ENCODE measurements around the gene ALG8.
"Not testable (repeated sequence)": the region's sequence is repeated elsewhere in the genome, so short reads cannot be mapped to it uniquely, and the experiment has no call there.

ALG8 gene

GRCh38 chr11:78077592-78077991 is 61.8 kb downstream of the ALG8 start:
- not testable (repeated sequence) for H3K4me3 ChIP-seq (ENCODE audit: low read length); H3K9ac ChIP-seq (ENCODE audit: low read length); H2BK5ac ChIP-seq (ENCODE audit: low read length); H3K4ac ChIP-seq (ENCODE audit: low read depth, low read length); H3K56ac ChIP-seq (ENCODE audit: low read length); H2AK5ac ChIP-seq (ENCODE audit: low read length); DNase-seq; H4K8ac ChIP-seq (ENCODE audit: low read depth, low read length); H3K4me2 ChIP-seq (ENCODE audit: low read length); H3K27me3 ChIP-seq (ENCODE audit: insufficient read depth, low read length, poor library complexity); H3K18ac ChIP-seq (ENCODE audit: low read length); H4K5ac ChIP-seq (ENCODE audit: low read length); H3K36me3 ChIP-seq (ENCODE audit: control insufficient read depth, insufficient read depth, low read length); H2BK120ac ChIP-seq (ENCODE audit: low read depth, low read length); H2BK15ac ChIP-seq (replicated peaks; ENCODE audit: low read depth); H3K27ac ChIP-seq (ENCODE audit: low read depth, low read length); H3K23ac ChIP-seq (ENCODE audit: low read length); H3K4me1 ChIP-seq (ENCODE audit: control insufficient read depth, low read depth, low read length)
- no CpG with 5 or more reads among the region's 4 CpGs for WGBS (ENCODE audit: extremely low coverage, insufficient coverage, low lambda C conversion rate)
- H3K79me1 ChIP-seq (ENCODE audit: low read length): peaks cover 25% of the 10 kb centered on the region
- H3K79me2 ChIP-seq (ENCODE audit: control insufficient read depth, insufficient read depth, low read length): peaks cover 40% of the 10 kb centered on the region

- H2AK5ac ChIP-seq (ENCODE audit: low read length): no peak overlapping the region
Observed at GRCh38 chr11:78076733-78077403, 62.6 kb downstream of the ALG8 start.

GRCh38 chr11:78074756-78075155 is 64.7 kb downstream of the ALG8 start:
- H2BK120ac ChIP-seq (ENCODE audit: low read depth, low read length): no peak overlapping the region
- no CpG with 5 or more reads among the region's 6 CpGs for WGBS (ENCODE audit: extremely low coverage, insufficient coverage, low lambda C conversion rate)
- H3K18ac ChIP-seq (ENCODE audit: low read length): no peak overlapping the region

More at GRCh38 chr11:78076733-78077403, 62.6 kb downstream of the ALG8 start:
- Histone ChIP-seq H2BK120ac (ENCODE audit: low read depth, low read length) (no peak overlapping the region), H3K27me3 (ENCODE audit: insufficient read depth, low read length, poor library complexity) (no peaks in the 10 kb centered on the region), H3K4ac (ENCODE audit: low read depth, low read length) (no peak overlapping the region), H3K4me3 (ENCODE audit: low read length) (no peak overlapping the region), H3K4me1 (ENCODE audit: control insufficient read depth, low read depth, low read length) (peaks cover 3% of the 10 kb centered on the region), H2BK5ac (ENCODE audit: low read length) (no peak overlapping the region), H3K27ac (ENCODE audit: low read depth, low read length) (no peak overlapping the region), H4K8ac (ENCODE audit: low read depth, low read length) (no peak overlapping the region), H3K56ac (ENCODE audit: low read length) (peak overlapping the region; percentile 67), H3K9ac (ENCODE audit: low read length) (peak overlapping the region; percentile 34), H3K18ac (ENCODE audit: low read length) (no peak overlapping the region), H2BK15ac (replicated peaks; ENCODE audit: low read depth) (no peak overlapping the region), H3K79me1 (ENCODE audit: low read length) (peaks cover 28% of the 10 kb centered on the region), H3K23ac (ENCODE audit: low read length) (no peak overlapping the region), H3K79me2 (ENCODE audit: control insufficient read depth, insufficient read depth, low read length) (peaks cover 40% of the 10 kb centered on the region), H3K36me3 (ENCODE audit: control insufficient read depth, insufficient read depth, low read length) (peaks cover 3% of the 10 kb centered on the region), H3K4me2 (ENCODE audit: low read length) (no peak overlapping the region), H4K5ac (ENCODE audit: low read length) (no peak overlapping the region)
- WGBS (ENCODE audit: extremely low coverage, insufficient coverage, low lambda C conversion rate): no CpG with 5 or more reads among the region's 6 CpGs
- DNase-seq: no peak

GRCh38 chr11:78072455-78072854 is 67.0 kb downstream of the ALG8 start:
- no peak overlapping the region for H3K4ac ChIP-seq (ENCODE audit: low read depth, low read length)
- WGBS (ENCODE audit: extremely low coverage, insufficient coverage, low lambda C conversion rate): no CpG with 5 or more reads among the region's 4 CpGs
- H3K79me2 ChIP-seq (ENCODE audit: control insufficient read depth, insufficient read depth, low read length): peaks cover 19% of the 10 kb centered on the region

More at GRCh38 chr11:78074756-78075155, 64.7 kb downstream of the ALG8 start:
- H3K56ac ChIP-seq (ENCODE audit: low read length): no peak overlapping the region
- H3K79me2 ChIP-seq (ENCODE audit: control insufficient read depth, insufficient read depth, low read length): peaks cover 40% of the 10 kb centered on the region
- peaks cover 6% of the 10 kb centered on the region for H3K36me3 ChIP-seq (ENCODE audit: control insufficient read depth, insufficient read depth, low read length)
- no peak overlapping the region for H2BK5ac ChIP-seq (ENCODE audit: low read length)
- no peak overlapping the region for H3K23ac ChIP-seq (ENCODE audit: low read length)
- no peak overlapping the region for H3K4me3 ChIP-seq (ENCODE audit: low read length)
- peaks cover 3% of the 10 kb centered on the region for H3K4me1 ChIP-seq (ENCODE audit: control insufficient read depth, low read depth, low read length)
- H4K8ac ChIP-seq (ENCODE audit: low read depth, low read length): no peak overlapping the region
- no peak overlapping the region for H3K4ac ChIP-seq (ENCODE audit: low read depth, low read length)
- no peak for DNase-seq
- H4K5ac ChIP-seq (ENCODE audit: low read length): no peak overlapping the region
- no peak overlapping the region for H2BK15ac ChIP-seq (replicated peaks; ENCODE audit: low read depth)
- H3K79me1 ChIP-seq (ENCODE audit: low read length): peaks cover 28% of the 10 kb centered on the region
- H2AK5ac ChIP-seq (ENCODE audit: low read length): no peak overlapping the region
- H3K9ac ChIP-seq (ENCODE audit: low read length): no peak overlapping the region
- no peak overlapping the region for H3K4me2 ChIP-seq (ENCODE audit: low read length)
- no peaks in the 10 kb centered on the region for H3K27me3 ChIP-seq (ENCODE audit: insufficient read depth, low read length, poor library complexity)
- no peak overlapping the region for H3K27ac ChIP-seq (ENCODE audit: low read depth, low read length)

GRCh38 chr11:78071717-78072116 is 67.7 kb downstream of the ALG8 start:
- Histone ChIP-seq H2AK5ac (ENCODE audit: low read length) (no peak overlapping the region), H3K79me1 (ENCODE audit: low read length) (peaks cover 15% of the 10 kb centered on the region), H2BK15ac (replicated peaks; ENCODE audit: low read depth) (no peak overlapping the region), H3K23ac (ENCODE audit: low read length) (no peak overlapping the region), H3K27me3 (ENCODE audit: insufficient read depth, low read length, poor library complexity) (no peaks in the 10 kb centered on the region), H3K79me2 (ENCODE audit: control insufficient read depth, insufficient read depth, low read length) (peaks cover 14% of the 10 kb centered on the region), H3K56ac (ENCODE audit: low read length) (no peak overlapping the region), H4K8ac (ENCODE audit: low read depth, low read length) (no peak overlapping the region), H3K4me2 (ENCODE audit: low read length) (no peak overlapping the region), H3K9ac (ENCODE audit: low read length) (no peak overlapping the region), H4K5ac (ENCODE audit: low read length) (no peak overlapping the region), H3K4me3 (ENCODE audit: low read length) (no peak overlapping the region), H2BK120ac (ENCODE audit: low read depth, low read length) (no peak overlapping the region), H2BK5ac (ENCODE audit: low read length) (no peak overlapping the region), H3K27ac (ENCODE audit: low read depth, low read length) (no peak overlapping the region), H3K4ac (ENCODE audit: low read depth, low read length) (no peak overlapping the region), H3K18ac (ENCODE audit: low read length) (no peak overlapping the region), H3K4me1 (ENCODE audit: control insufficient read depth, low read depth, low read length) (peaks cover 3% of the 10 kb centered on the region), H3K36me3 (ENCODE audit: control insufficient read depth, insufficient read depth, low read length) (peaks cover 6% of the 10 kb centered on the region)
- DNase-seq: no peak
- no CpG with 5 or more reads among the region's 3 CpGs for WGBS (ENCODE audit: extremely low coverage, insufficient coverage, low lambda C conversion rate)

More at GRCh38 chr11:78072455-78072854, 67.0 kb downstream of the ALG8 start:
- Histone ChIP-seq H3K4me2 (ENCODE audit: low read length) (no peak overlapping the region), H3K4me1 (ENCODE audit: control insufficient read depth, low read depth, low read length) (peaks cover 3% of the 10 kb centered on the region), H2AK5ac (ENCODE audit: low read length) (no peak overlapping the region), H2BK15ac (replicated peaks; ENCODE audit: low read depth) (no peak overlapping the region), H3K36me3 (ENCODE audit: control insufficient read depth, insufficient read depth, low read length) (peaks cover 6% of the 10 kb centered on the region), H2BK5ac (ENCODE audit: low read length) (no peak overlapping the region), H3K23ac (ENCODE audit: low read length) (no peak overlapping the region), H3K18ac (ENCODE audit: low read length) (no peak overlapping the region), H3K4me3 (ENCODE audit: low read length) (no peak overlapping the region), H3K27me3 (ENCODE audit: insufficient read depth, low read length, poor library complexity) (no peaks in the 10 kb centered on the region), H3K79me1 (ENCODE audit: low read length) (peaks cover 16% of the 10 kb centered on the region), H3K27ac (ENCODE audit: low read depth, low read length) (no peak overlapping the region), H4K5ac (ENCODE audit: low read length) (no peak overlapping the region), H2BK120ac (ENCODE audit: low read depth, low read length) (no peak overlapping the region), H3K56ac (ENCODE audit: low read length) (no peak overlapping the region), H4K8ac (ENCODE audit: low read depth, low read length) (no peak overlapping the region), H3K9ac (ENCODE audit: low read length) (no peak overlapping the region)
- DNase-seq: no peak

- no peak overlapping the region for H2BK5ac ChIP-seq (ENCODE audit: low read length)
- H4K5ac ChIP-seq (ENCODE audit: low read length): no peak overlapping the region
- no CpG with 5 or more reads among the region's 2 CpGs for WGBS (ENCODE audit: extremely low coverage, insufficient coverage, low lambda C conversion rate)
- H3K23ac ChIP-seq (ENCODE audit: low read length): no peak overlapping the region
- H4K8ac ChIP-seq (ENCODE audit: low read depth, low read length): no peak overlapping the region
- no peak overlapping the region for H3K27ac ChIP-seq (ENCODE audit: low read depth, low read length)
- H2AK5ac ChIP-seq (ENCODE audit: low read length): no peak overlapping the region
- no peak overlapping the region for H2BK120ac ChIP-seq (ENCODE audit: low read depth, low read length)
- H3K56ac ChIP-seq (ENCODE audit: low read length): no peak overlapping the region
- no peak for DNase-seq
- peaks cover 6% of the 10 kb centered on the region for H3K79me2 ChIP-seq (ENCODE audit: control insufficient read depth, insufficient read depth, low read length)
- H3K4ac ChIP-seq (ENCODE audit: low read depth, low read length): no peak overlapping the region
- H3K4me3 ChIP-seq (ENCODE audit: low read length): no peak overlapping the region
- H3K36me3 ChIP-seq (ENCODE audit: control insufficient read depth, insufficient read depth, low read length): peaks cover 6% of the 10 kb centered on the region
- H3K4me1 ChIP-seq (ENCODE audit: control insufficient read depth, low read depth, low read length): no peaks in the 10 kb centered on the region
- H3K9ac ChIP-seq (ENCODE audit: low read length): no peak overlapping the region
- no peak overlapping the region for H3K4me2 ChIP-seq (ENCODE audit: low read length)
- H3K27me3 ChIP-seq (ENCODE audit: insufficient read depth, low read length, poor library complexity): no peaks in the 10 kb centered on the region
- peaks cover 9% of the 10 kb centered on the region for H3K79me1 ChIP-seq (ENCODE audit: low read length)
- H2BK15ac ChIP-seq (replicated peaks; ENCODE audit: low read depth): no peak overlapping the region
- no peak overlapping the region for H3K18ac ChIP-seq (ENCODE audit: low read length)
Observed at GRCh38 chr11:78070621-78071020, 68.8 kb downstream of the ALG8 start.

All from mesendoderm (in vitro differentiated cells).